Endothelial cell of umbilical vein (primary cell): Measurements from ENCODE around the gene OCA2. TPM values are rescaled to one million over a fixed set of nuclear protein-coding genes. Genes with fewer than 3 reads are reported as not detected.

ENCODE experiments used
- BruUV-seq: library from RNA; stranded (reverse); fragments of 400-500 nt; replicated peaks from 2 replicates; lab custom pipeline; 2021; lab: Mats Ljungman, UMichigan
- CTCF ChIA-PET: fragments of 300-600, 350-600 bp; sonication (Branson Sonifier 250); formaldehyde crosslinking; loops from one replicate; lab custom pipeline; 2021; ENCODE audit warnings: antibody characterized with exemption, inconsistent platforms; lab: Charles Lee
- POLR2A ChIA-PET: fragments of 300-600, 350-600 bp; sonication (Branson Sonifier 250); formaldehyde crosslinking; loops from one replicate; lab custom pipeline; 2021; ENCODE audit warnings: antibody characterized with exemption, inconsistent platforms; lab: Charles Lee
- DNase-seq: peaks from one replicate; pipeline ENCODE4 v3.0.0-alpha.2; 2011; ENCODE audit warnings: low read depth, low spot score
- FAIRE-seq: peaks from 2 replicates; lab custom pipeline; 2011; peaks lifted over from hg19 to GRCh38; lab: Jason Lieb, UNC
- H2AFZ ChIP-seq: 2 replicates; pipeline ENCODE4 v1.6.0; 2012; ENCODE audit warnings: low read depth, low read length, control low read depth, inconsistent platforms
- H3K27ac ChIP-seq: 2 replicates; pipeline ENCODE4 v1.5.1; 2011; ENCODE audit warnings: low read depth, mild to moderate bottlenecking, control low read depth, low read length, moderate library complexity; ENCODE audit not compliant: insufficient read depth
- H3K27me3 ChIP-seq, 2 experiments: 2 replicates each; pipeline versions ENCODE4 v1.6.0 to v1.6.1; 2011; ENCODE audit warnings: low read length in 2 of 2, mixed read lengths in 1 of 2; ENCODE audit not compliant: control insufficient read depth in 2 of 2, insufficient read depth in 2 of 2
- H3K36me3 ChIP-seq, 2 experiments: 2 replicates in 1 of 2; 3 replicates in 1 of 2; pipeline ENCODE4 v1.5.1; 2011; ENCODE audit warnings: low read length in 2 of 2, mild to moderate bottlenecking in 1 of 2, moderate library complexity in 1 of 2; ENCODE audit not compliant: control insufficient read depth in 2 of 2, insufficient read depth in 2 of 2; ENCODE audit errors: extremely low read depth in 1 of 2
- H3K4me1 ChIP-seq: 3 replicates; pipeline ENCODE4 v1.5.1; 2011; ENCODE audit warnings: mild to moderate bottlenecking, low read length; ENCODE audit not compliant: control insufficient read depth, insufficient read depth; ENCODE audit errors: extremely low read depth
- H3K4me2 ChIP-seq: 2 replicates; pipeline ENCODE4 v1.6.1; 2011; ENCODE audit warnings: low read length, control low read depth, mixed read lengths; ENCODE audit not compliant: insufficient read depth
- H3K4me3 ChIP-seq, 3 experiments: fragments of 200-600 bp in 1 of 3; sonication (generic), shearing (Covaris generic) in 1 of 3; replicated peaks in 1 of 3; 2 replicates each; pipeline ENCODE4 v1.5.1; 2011 to 2016; ENCODE audit warnings: control low read depth in 3 of 3, low read length in 3 of 3, mild to moderate bottlenecking in 2 of 3, inconsistent platforms in 1 of 3, low read depth in 1 of 3, moderate library complexity in 1 of 3; ENCODE audit not compliant: insufficient read depth in 1 of 3
- H3K79me2 ChIP-seq: 2 replicates; pipeline ENCODE4 v1.6.0; 2012; ENCODE audit warnings: low read length, inconsistent platforms; ENCODE audit not compliant: control insufficient read depth, insufficient read depth
- H3K9ac ChIP-seq: replicated peaks from 2 replicates; pipeline ENCODE3; 2011; ENCODE audit warnings: low read length, control low read depth; ENCODE audit not compliant: insufficient read depth; ENCODE audit errors: extremely low read depth
- H3K9me1 ChIP-seq: replicated peaks from 3 replicates; pipeline ENCODE4 v1.6.0; 2011; ENCODE audit warnings: mild to moderate bottlenecking, low read length; ENCODE audit not compliant: control insufficient read depth, insufficient read depth; ENCODE audit errors: extremely low read depth
- H3K9me3 ChIP-seq: replicated peaks from 2 replicates; pipeline ENCODE4 v1.5.1; 2012; ENCODE audit warnings: low read length, inconsistent platforms; ENCODE audit not compliant: control insufficient read depth, insufficient read depth
- H4K20me1 ChIP-seq: replicated peaks from 2 replicates; pipeline ENCODE3; 2011; ENCODE audit warnings: mild to moderate bottlenecking, low read length; ENCODE audit not compliant: control insufficient read depth, insufficient read depth; ENCODE audit errors: extremely low read depth
- EZH2 ChIP-seq: IDR thresholded peaks from 2 replicates; pipeline ENCODE4 v1.6.1; 2012; ENCODE audit warnings: borderline replicate concordance, low read depth, mild to moderate bottlenecking, moderate library complexity, low read length, inconsistent platforms; ENCODE audit not compliant: severe bottlenecking
- FOS ChIP-seq: IDR thresholded peaks from 2 replicates; pipeline ENCODE4 v1.6.1; 2011; ENCODE audit warnings: mild to moderate bottlenecking, low read length, moderate library complexity, borderline replicate concordance; ENCODE audit not compliant: insufficient read depth
- GATA2 ChIP-seq: IDR thresholded peaks from 2 replicates; pipeline ENCODE4 v1.7.0; 2011; ENCODE audit warnings: low read depth, mild to moderate bottlenecking, moderate library complexity, mixed read lengths, low read length; ENCODE audit not compliant: insufficient read length, insufficient read depth
- JUN ChIP-seq: IDR thresholded peaks from 2 replicates; pipeline ENCODE4 v1.6.1; 2011; ENCODE audit warnings: borderline replicate concordance, low read depth; ENCODE audit not compliant: insufficient read length, insufficient read depth
- MYC ChIP-seq: IDR thresholded peaks from one replicate; pipeline ENCODE4 v1.6.1; 2011; ENCODE audit warnings: mild to moderate bottlenecking, low read depth, low read length
- POLR2A ChIP-seq: IDR thresholded peaks from 2 replicates; pipeline ENCODE4 v1.6.1; 2012; ENCODE audit warnings: low read depth, mild to moderate bottlenecking, control low read depth, low read length
- POLR2AphosphoS5 ChIP-seq: IDR thresholded peaks from 2 replicates; pipeline ENCODE4 v1.6.1; 2012; ENCODE audit warnings: low read depth, mild to moderate bottlenecking, control low read depth, low read length, moderate library complexity; ENCODE audit not compliant: insufficient read depth
- dilution Hi-C: fragments of 300-500 bp; cut with MboI; formaldehyde crosslinking; loops from one replicate; pipeline ENCODE4 v1.15.0; 2019; ENCODE audit warnings: low sequenced_read_pairs; ENCODE audit not compliant: extremely low pct_ligation_motif_present
- intact Hi-C: fragments of 100-400 bp; cut with micrococcal nuclease; formaldehyde crosslinking; loops from one replicate; pipeline ENCODE4 v1.10.0; 2022
- polyA plus RNA-seq, 4 experiments: library from polyadenylated mRNA; depleted of rRNA in 3 of 4; stranded (reverse) in 3 of 4; unstranded in 1 of 4; fragments of >200 nt; gene quantifications; 2 replicates each; pipeline versions ENCODE4 v1.2.1 to v1.2.3, GENCODE V29; 2011 to 2012; ENCODE audit warnings: missing spikeins in 1 of 4
- total RNA-seq: library from RNA; stranded (reverse); gene quantifications from 2 replicates; pipeline ENCODE4 v1.2.3, GENCODE V29; 2021
- TF ChIP-seq, protein P1 (sequence below), 2 donors: IDR thresholded peaks; 1 replicate in 1 of 2; 2 replicates in 1 of 2; pipeline ENCODE4 v1.5.1; 2011; ENCODE audit warnings: low read length in 2 of 2, mild to moderate bottlenecking in 2 of 2, moderate library complexity in 2 of 2, control low read depth in 1 of 2, inconsistent platforms in 1 of 2, low read depth in 1 of 2; ENCODE audit not compliant: insufficient read depth in 1 of 2; ENCODE audit errors: extremely low read depth in 1 of 2
- TF ChIP-seq, protein P2 (sequence below): IDR thresholded peaks from 2 replicates; pipeline ENCODE4 v1.6.1; 2011; ENCODE audit not compliant: insufficient read depth, insufficient read length

OCA2 gene
- total and polyA plus RNA-seq, 2 donors (not counting 3 experiments of a cell fraction or from before 2014, with no cell fraction given): not detected

DNA sequence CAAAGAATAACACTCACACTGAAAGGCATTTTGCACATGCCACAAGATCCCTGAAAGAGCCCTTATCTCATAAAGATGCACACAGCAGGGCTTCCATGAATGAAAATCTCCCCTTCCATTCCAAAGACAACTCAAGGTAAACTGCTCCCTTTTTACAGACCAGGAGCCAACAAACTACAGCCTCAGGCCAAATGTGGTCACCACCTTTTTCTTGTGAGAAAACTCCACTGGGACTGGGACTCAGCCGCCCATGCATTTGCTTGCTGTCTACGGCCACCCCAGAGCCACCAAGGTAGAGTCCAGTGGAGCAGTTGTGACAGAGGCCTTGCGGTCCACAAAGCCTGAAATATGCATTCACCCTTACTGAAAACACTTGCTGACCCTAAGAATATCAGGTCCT is 334.8 kb downstream of the OCA2 start:
- no peaks in the 10 kb centered on the region for H3K27me3 ChIP-seq
- peaks cover 6% of the 10 kb centered on the region for H3K9me3 ChIP-seq
- ChIA-PET POLR2A (no interaction called here), CTCF (no interaction called here)
- TF ChIP-seq FOS (no peak), POLR2A (no peak), GATA2 (no peak), JUN (no peak), POLR2AphosphoS5 (no peak), EZH2 (no peak), MYC (no peak)
- TF ChIP-seq, protein P1, sequence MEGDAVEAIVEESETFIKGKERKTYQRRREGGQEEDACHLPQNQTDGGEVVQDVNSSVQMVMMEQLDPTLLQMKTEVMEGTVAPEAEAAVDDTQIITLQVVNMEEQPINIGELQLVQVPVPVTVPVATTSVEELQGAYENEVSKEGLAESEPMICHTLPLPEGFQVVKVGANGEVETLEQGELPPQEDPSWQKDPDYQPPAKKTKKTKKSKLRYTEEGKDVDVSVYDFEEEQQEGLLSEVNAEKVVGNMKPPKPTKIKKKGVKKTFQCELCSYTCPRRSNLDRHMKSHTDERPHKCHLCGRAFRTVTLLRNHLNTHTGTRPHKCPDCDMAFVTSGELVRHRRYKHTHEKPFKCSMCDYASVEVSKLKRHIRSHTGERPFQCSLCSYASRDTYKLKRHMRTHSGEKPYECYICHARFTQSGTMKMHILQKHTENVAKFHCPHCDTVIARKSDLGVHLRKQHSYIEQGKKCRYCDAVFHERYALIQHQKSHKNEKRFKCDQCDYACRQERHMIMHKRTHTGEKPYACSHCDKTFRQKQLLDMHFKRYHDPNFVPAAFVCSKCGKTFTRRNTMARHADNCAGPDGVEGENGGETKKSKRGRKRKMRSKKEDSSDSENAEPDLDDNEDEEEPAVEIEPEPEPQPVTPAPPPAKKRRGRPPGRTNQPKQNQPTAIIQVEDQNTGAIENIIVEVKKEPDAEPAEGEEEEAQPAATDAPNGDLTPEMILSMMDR (IDR thresholded peaks at IDR 0.05; ENCODE audit: extremely low read depth in 1 of 2, insufficient read depth in 1 of 2, low read depth in 1 of 2, low read length in 2 of 2): no peak
- TF ChIP-seq, protein P2, sequence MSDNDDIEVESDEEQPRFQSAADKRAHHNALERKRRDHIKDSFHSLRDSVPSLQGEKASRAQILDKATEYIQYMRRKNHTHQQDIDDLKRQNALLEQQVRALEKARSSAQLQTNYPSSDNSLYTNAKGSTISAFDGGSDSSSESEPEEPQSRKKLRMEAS: no peak
- no peaks in the 10 kb centered on the region for H4K20me1 ChIP-seq
- dilution Hi-C loops: no loop called here
- no peaks in the 10 kb centered on the region for H3K79me2 ChIP-seq
- H3K36me3 ChIP-seq: no peaks in the 10 kb centered on the region
- FAIRE-seq: no peak
- no peak overlapping the region for H3K27ac ChIP-seq
- H3K9me1 ChIP-seq: no peaks in the 10 kb centered on the region
- H3K4me2 ChIP-seq: no peak overlapping the region
- intact Hi-C loops: no loop called here
- no peak overlapping the region for H3K9ac ChIP-seq
- H2AFZ ChIP-seq: no peak overlapping the region
- H3K4me1 ChIP-seq: no peaks in the 10 kb centered on the region
- DNase-seq: no peak
- no peak overlapping the region for H3K4me3 ChIP-seq
- BruUV-seq: no TSS peak
